GM12874 (cell line): ENCODE results near the gene YPEL1.
A peak's percentile ranks its signal among the peaks of the same experiment; 100 is the strongest.

Source experiments
- TF ChIP-seq, protein P1 (sequence below): IDR thresholded peaks from 2 replicates; pipeline ENCODE4 v1.5.1; 2011; ENCODE audit warnings: low read depth, mild to moderate bottlenecking, control low read depth, low read length, moderate library complexity; ENCODE audit not compliant: insufficient read depth

The YPEL1 gene

DNA sequence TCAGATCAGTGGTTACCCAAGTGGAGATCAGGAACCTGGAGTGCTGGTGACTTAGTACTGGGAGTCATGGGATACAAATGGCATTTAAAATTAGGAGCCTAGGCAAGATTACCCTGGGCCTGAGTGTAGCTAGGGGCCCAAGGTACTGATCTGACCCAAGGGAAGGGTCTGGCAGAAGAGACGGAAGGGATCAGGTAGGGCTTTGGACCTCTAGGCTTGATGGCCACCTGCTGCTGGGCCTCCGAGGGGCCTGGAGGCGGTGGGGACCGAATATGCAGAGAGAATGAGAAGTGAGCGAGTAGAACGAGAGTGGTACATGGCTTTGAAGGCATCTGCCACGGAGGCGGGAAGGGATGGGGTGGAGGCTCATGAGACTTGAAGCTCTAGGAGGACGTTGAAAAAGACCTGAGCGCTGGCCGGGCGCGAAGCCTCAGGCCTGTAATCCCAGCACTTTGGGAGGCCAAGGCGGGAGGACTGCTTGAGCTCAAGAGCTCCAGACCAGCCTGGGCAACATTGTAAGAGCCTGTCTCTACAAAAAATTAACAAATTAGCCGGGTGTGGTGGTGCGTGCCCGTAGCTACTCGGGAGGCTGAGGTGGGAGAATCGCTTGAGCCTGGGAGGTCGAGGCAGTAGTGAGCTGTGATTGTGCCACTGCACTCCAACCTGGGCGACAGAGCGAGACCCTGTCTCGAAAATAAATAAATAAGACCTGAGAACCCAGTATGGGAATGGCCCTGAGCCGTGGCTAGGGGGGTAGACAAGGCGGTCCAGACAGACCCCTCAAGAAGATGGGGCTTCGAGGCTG lies 70.3 kb downstream of the YPEL1 start:
- TF ChIP-seq, protein P1, sequence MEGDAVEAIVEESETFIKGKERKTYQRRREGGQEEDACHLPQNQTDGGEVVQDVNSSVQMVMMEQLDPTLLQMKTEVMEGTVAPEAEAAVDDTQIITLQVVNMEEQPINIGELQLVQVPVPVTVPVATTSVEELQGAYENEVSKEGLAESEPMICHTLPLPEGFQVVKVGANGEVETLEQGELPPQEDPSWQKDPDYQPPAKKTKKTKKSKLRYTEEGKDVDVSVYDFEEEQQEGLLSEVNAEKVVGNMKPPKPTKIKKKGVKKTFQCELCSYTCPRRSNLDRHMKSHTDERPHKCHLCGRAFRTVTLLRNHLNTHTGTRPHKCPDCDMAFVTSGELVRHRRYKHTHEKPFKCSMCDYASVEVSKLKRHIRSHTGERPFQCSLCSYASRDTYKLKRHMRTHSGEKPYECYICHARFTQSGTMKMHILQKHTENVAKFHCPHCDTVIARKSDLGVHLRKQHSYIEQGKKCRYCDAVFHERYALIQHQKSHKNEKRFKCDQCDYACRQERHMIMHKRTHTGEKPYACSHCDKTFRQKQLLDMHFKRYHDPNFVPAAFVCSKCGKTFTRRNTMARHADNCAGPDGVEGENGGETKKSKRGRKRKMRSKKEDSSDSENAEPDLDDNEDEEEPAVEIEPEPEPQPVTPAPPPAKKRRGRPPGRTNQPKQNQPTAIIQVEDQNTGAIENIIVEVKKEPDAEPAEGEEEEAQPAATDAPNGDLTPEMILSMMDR = no peak

DNA sequence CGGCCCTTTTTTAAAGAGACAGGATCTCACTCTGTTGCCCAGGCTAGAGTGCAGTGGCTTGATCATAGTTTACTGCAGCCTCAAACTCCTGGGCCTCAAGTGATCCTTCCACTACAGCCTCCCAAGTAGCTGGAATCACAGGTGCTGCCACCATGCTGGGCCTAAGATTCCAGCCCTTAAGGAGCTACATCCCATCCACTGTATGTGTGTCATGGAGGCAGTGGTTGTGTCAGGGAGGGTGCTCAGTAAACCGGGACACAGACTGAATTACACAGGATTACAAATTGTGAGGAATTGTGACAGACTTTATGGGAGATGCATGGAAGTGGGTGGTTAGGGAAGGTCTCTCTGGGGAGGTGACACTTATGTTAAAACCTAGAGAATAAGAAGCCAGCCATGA lies 71.9 kb downstream of the YPEL1 start:
- TF ChIP-seq, protein P1 = no peak

DNA sequence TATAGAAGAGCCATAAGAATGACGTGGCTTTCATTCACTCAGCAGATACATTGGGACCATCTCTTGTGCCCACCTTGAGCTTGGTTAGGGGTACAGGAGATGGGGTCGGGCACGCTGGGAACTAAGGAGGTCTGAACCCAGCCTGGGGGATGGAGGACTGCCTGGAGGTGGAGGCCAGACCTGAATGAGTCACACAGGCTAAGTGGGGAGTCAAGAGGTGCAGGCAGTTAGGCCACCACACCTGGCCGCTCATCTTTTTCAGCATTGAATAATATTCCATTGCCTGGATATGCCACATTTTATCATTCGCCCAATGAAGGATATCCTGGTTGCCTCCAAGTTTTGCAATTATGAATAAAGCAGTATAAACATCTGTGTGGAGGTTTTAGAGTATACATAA lies 73.6 kb downstream of the YPEL1 start:
- TF ChIP-seq, protein P1 = no peak

DNA sequence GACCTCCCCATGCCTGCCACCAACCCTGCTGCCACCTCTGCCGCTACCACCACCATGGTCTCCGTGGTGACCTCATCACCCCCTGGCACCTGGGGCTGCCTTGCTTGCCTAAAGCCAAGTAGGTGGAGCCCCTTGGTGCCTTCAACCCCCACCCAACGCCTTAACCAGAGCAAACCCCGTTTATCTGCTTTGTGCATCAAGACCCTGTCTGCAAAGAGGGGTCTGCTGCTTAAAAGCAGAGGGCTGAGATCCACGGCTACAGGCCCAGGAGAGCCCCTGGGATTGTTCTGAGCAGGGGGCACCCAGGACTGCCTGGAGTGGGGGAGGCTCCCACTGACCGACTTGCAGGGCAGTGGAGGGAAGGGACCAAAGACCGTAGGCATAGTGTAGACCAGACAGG lies 74.7 kb downstream of the YPEL1 start:
- TF ChIP-seq, protein P1 = no peak

DNA sequence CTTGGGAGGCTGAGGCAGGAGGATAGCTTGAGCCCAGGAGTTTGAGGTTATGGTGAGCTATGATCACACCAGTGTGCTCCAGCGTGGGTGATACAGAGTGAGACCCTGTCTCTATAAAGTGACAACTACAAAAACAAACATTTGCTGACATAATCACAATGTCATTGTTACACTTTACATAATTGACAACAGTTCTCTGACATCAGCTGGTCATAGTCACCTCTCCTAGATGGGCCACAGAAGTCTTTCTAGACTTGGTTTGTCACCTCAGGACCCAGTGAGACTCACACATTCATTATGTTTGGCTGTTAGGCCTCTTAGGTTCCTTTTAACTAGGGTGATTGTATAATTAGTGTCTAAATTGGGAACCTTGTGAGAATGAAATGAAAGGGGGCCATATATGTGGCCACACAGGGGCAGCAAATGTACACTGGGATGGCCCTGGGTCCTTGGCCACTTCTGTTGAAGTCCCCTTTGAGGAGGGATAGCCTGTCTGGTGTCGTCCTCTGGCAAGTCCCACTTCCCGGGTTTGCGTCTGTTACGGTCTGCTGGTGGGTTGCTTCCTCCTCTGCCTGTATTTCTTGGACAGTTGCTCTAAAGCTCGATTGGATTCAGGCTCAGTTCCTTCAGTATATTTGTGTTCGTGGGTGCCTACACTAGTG lies 75.6 kb downstream of the YPEL1 start:
- TF ChIP-seq, protein P1 = no peak

DNA sequence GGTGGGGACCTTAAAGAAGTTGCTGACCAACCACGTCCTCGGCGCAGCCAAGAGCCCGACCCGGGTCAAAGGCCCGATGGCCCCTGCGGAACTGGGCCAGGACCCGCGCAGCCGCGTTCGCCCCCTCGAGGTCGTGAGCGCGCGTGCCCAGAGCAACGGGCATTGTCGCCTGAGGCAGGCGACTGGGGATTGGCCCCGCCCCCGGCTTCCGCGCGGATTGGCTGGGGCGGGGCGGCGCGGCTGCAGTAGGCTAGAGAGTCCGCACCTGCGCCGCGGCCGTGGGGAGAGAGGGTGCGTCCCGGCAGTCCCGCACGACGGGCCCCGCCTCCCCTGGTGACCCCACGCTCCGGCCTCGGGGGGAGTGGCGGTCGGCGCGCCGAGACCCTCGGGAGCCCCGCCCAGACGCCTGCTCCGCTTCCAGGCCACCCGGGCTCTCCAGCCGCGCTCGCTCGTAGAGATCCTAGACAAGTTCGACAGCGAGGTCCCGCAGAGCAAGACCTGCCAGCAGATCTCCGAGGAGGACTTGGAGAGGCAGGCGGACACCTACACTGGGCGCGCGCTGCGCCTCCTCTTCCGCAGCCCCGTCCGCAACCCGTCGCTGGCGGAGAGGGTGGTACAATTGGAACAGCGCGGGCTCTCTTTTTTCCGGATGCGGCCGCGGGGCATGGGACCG lies 78.1 kb downstream of the YPEL1 start:
- TF ChIP-seq, protein P1 = peak; percentile 48

DNA sequence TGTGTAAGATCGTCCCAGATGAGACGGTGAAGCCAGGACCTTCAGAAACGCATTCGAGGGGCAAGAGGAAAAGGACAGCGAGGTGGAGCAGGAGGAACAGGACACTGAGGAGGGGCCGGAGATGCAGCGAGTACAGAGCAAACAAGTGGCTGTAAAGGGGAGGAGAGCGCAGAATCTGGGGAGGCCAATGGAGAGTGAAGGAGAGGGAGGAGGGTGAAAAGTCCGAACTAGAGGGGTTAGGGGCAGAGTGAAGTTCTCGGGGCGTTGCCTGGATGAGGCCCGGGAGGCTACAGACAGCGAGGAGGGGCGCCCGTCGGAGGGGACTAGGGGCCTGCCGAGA lies 78.6 kb downstream of the YPEL1 start:
- TF ChIP-seq, protein P1 = no peak
